KBM-7 (cell line): ENCODE measurements around the gene UNC5C.
A peak's percentile ranks its signal among the peaks of the same experiment; 100 is the strongest.

Experiments used
- DNase-seq: peaks from one replicate; pipeline ENCODE4 v3.0.0-alpha.2; 2015
- in situ Hi-C: fragments of 300-500 bp; cut with MboI; formaldehyde crosslinking; loops from 2 replicates; pipeline ENCODE4 v1.14.3; 2020; ENCODE audit warnings: low sequenced_read_pairs, low pct_unique_long_range_greater_than_20kb, mixed read lengths

The UNC5C gene

DNA sequence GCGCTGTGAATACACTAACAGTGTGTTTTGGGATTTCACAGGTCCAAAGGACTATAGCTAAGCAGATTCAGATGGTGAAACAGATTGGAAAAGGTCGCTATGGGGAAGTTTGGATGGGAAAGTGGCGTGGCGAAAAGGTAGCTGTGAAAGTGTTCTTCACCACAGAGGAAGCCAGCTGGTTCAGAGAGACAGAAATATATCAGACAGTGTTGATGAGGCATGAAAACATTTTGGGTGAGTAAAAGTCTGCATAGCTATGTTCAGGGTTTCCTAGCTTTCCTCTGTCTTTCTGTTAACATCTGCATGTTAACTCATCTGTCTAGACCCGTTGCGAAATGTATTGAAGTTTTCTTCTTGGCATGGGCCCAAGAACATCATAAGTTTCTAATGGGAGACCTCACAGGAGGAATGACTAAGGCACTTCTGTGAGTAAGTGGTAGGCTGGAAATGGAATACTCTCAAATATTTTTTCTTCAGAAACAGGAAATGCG, 418.9 kb downstream of the UNC5C start:
- DNase-seq, result peak; percentile 28
- in situ Hi-C loops, result no loop called here

DNA sequence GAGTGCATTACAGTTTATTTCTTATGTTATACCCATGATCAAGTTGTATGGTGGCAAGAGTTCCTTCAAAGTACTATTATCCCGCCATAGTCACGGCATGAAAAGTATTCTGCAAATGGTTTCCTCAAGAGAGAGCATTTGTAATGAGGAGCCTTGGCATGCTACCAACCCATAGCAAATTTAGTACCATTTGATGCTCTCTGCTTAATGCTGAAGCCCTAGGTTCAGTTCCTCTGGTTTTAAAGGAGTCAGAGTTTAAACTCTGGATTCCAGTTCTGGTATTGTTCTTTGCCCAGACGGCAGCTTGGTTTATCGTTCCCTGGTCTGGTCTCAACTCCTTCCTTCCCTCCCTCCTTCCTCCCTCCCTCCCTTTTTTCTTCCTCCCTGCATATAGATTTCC, 419.7 kb downstream of the UNC5C start:
- no peak for DNase-seq
- in situ Hi-C loops, result no loop called here

DNA sequence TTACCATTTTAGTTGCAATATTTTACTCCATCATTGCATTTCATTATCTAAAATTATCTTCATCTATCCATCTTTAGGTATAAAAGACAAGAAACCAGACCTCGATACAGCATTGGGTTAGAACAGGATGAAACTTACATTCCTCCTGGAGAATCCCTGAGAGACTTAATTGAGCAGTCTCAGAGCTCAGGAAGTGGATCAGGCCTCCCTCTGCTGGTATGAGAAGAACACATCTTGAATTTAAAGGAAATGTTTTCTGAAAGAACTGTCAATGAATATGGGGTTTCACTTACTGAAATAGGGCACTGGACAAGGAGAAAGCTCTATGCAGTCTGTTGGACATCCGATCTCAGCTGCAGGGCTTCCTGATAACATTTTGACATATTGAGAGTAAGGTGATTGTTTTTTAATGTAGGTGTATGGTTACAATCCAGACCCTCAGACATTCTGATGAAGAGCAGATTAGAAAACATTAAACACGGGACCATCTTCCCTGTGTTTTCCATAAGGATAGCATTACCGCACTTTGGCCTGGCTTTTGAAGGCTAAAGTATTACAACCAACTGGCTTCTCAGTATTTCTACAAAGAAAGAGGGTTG, 423.8 kb downstream of the UNC5C start:
- in situ Hi-C loops, result no loop called here
- peak; percentile 25 for DNase-seq

DNA sequence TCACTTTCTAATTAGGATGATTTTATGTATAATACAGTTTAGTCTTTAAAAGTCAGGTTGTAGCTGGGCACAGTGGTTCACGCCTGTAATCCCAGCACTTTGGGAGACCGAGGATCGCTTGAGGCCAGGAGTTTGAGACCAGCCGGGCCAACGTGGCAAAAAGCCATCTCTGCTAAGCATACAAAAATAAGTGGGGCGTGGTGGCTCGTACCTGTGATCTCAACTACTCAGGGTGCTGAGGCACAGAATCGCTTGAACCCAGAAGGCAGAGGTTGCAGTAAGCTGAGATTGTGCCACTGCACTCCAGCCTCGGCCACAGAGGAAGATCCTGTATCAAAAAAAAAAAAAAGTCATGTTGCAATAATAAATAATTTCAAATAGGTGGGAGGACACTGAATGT, 426.8 kb downstream of the UNC5C start:
- no peak for DNase-seq

DNA sequence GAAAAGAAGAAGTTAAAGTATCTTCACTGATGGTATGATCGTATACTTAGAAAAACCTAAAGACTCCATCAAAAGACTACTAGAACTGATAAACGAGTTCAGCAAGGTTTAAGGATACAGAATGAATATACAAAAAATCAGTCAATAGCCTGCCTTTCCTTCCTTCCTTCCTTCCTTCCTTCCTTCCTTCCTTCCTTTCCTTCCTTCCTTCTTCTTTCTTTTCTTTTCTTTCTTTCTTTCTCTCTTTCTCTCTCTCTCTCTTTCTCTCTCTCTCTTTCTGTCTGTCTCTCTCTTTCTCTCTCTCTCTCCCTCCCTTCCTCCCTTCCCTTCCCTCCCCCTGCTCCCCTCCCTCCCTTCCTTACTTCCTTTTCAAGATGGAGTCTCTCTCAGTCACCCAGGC, 428.3 kb downstream of the UNC5C start:
- no peak for DNase-seq
- in situ Hi-C loops, result no loop called here

More for the DNA sequence above, 426.8 kb downstream of the UNC5C start:
- in situ Hi-C loops, result no loop called here

DNA sequence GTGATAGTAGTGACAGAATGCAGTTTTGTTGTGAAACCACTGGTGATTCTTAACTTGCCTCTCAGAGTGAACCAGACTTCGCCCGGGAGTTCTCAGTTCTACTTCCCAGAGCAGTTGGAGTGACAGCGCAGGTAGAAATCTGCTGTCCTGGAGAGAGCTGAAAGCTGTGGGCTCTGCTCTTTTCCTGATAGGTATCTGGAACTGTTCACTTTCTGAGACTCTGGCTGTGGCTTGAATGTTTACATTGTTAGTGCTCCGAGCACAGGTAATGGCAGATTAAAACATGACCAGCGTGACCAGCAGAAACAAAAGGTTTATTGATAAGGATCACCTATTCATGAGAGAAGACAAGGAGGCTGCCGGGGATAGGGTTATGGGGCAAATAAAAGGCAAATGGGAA, 430.3 kb downstream of the UNC5C start:
- in situ Hi-C loops, result no loop called here
- DNase-seq, result no peak

DNA sequence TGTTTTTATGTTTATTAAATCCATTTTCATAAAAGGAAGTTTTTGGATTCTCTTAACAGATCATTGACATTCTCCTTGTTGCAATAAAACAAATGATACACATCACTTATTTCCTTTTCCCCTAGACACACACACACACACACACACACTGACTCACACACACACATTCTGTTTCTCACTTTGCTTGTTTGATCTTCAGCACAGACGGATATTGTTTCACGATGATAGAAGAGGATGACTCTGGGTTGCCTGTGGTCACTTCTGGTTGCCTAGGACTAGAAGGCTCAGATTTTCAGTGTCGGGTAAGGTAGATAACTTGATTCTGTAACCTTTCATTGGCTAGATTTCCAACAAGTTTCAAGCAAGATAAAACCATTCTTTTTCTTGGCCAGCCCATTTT, 434.3 kb downstream of the UNC5C start:
- in situ Hi-C loops, result no loop called here
- no peak for DNase-seq
